HEK293T (cell line): ENCODE measurements around the gene CBX5.
"Not testable (repeated sequence)": the region's sequence is repeated elsewhere in the genome, so short reads cannot be mapped to it uniquely, and the experiment has no call there.

ENCODE experiments used
- CTCF ChIA-PET: fragments of 350-600 bp; formaldehyde crosslinking; extraction: SDS; loops from one replicate; lab custom pipeline; 2021; ENCODE audit warnings: antibody characterized with exemption, inconsistent platforms; lab: Yijun Ruan, JAX
- POLR2A ChIA-PET: fragments of 350-600 bp; formaldehyde crosslinking; extraction: SDS; loops from one replicate; lab custom pipeline; 2020; ENCODE audit warnings: antibody characterized with exemption, inconsistent platforms; lab: Yijun Ruan, JAX
- DNase-seq: peaks from one replicate; pipeline ENCODE4 v3.0.0; 2012; ENCODE audit warnings: mixed read lengths; ENCODE audit errors: extremely low spot score
- BHLHE40 ChIP-seq: fragments of 450-650 bp; IDR thresholded peaks from 2 replicates; pipeline ENCODE4 v1.6.1; 2016; ENCODE audit warnings: mild to moderate bottlenecking, moderate library complexity, borderline replicate concordance
- CTBP1 ChIP-seq: fragments of 450-650 bp; IDR thresholded peaks from 2 replicates; pipeline ENCODE4 v1.6.1; 2016; ENCODE audit warnings: borderline replicate concordance
- ELF4 ChIP-seq: fragments of 450-650 bp; IDR thresholded peaks from 2 replicates; pipeline ENCODE4 v1.6.1; 2017; ENCODE audit warnings: antibody characterized with exemption
- FOXA1 ChIP-seq: fragments of 450-650 bp; IDR thresholded peaks from 2 replicates; pipeline ENCODE4 v1.6.1; 2016; ENCODE audit warnings: mild to moderate bottlenecking
- FOXK2 ChIP-seq: fragments of 450-650 bp; IDR thresholded peaks from 2 replicates; pipeline ENCODE4 v1.6.1; 2016; ENCODE audit warnings: mild to moderate bottlenecking
- FOXM1 ChIP-seq: fragments of 450-650 bp; IDR thresholded peaks from 2 replicates; pipeline ENCODE4 v1.6.1; 2017; ENCODE audit warnings: mild to moderate bottlenecking, borderline replicate concordance
- L3MBTL2 ChIP-seq: fragments of 450-650 bp; conservative IDR thresholded peaks from 2 replicates; pipeline ENCODE4 v1.6.1; 2016; ENCODE audit warnings: mild to moderate bottlenecking
- LEF1 ChIP-seq: fragments of 450-650 bp; IDR thresholded peaks from 2 replicates; pipeline ENCODE4 v1.6.1; 2017; ENCODE audit warnings: mild to moderate bottlenecking, borderline replicate concordance
- NFRKB ChIP-seq: fragments of 450-650 bp; IDR thresholded peaks from 2 replicates; pipeline ENCODE4 v1.6.1; 2016; ENCODE audit warnings: mild to moderate bottlenecking, moderate library complexity
- SP1 ChIP-seq: fragments of 450-650 bp; IDR thresholded peaks from 2 replicates; pipeline ENCODE4 v1.6.1; 2017
- SUZ12 ChIP-seq: fragments of 450-650 bp; IDR thresholded peaks from 2 replicates; pipeline ENCODE4 v1.6.1; 2016; ENCODE audit warnings: mild to moderate bottlenecking
- TARDBP ChIP-seq: fragments of 450-650 bp; IDR thresholded peaks from 2 replicates; pipeline ENCODE4 v1.6.1; 2016
- ZNF384 ChIP-seq: fragments of 450-650 bp; IDR thresholded peaks from 2 replicates; pipeline ENCODE4 v1.6.1; 2016
- TF ChIP-seq, protein P1 (sequence below): fragments of 450-650 bp; IDR thresholded peaks from 2 replicates; pipeline ENCODE4 v1.6.1; 2016

The CBX5 gene

DNA sequence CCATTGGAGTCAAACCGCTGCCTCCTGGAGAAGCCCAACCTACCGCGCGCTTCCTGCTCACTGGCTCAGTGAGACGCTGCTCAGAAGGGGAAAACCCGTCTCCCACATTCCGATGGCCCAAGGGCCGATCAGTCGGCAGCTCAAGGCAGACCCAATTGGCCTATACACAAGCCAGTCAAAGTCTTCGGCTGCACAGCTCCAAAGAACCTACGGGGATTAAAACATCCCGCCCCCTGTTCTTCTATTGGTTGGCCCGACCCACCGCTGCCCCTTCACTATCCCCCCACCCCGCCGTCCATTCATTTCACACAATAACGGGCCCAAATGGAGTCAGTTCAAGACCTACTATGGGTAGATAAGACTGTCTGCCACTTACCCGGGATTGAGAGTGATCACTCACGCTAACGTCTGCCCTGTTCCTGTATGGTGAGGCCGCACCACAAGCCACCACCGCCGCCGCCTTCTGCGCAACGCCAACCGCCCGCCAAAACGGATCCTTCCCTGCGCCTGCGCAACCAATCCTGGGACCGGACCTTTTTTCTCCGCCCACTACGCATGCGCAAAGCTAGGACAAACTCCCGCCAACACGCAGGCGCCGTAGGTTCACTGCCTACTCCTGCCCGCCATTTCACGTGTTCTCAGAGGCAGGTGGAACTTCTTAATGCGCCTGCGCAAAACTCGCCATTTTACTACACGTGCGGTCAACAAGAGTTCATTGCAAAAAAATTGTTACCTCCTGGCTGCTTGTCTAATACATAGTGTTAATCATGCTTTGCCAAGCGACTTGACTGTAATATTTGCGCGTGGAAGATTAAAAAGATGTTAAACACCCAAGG, at the start of gene CBX5:
TSS of gene CBX5 (minus strand) at position 491 of the 836 bp plus-strand sequence. CDS start 22,472 bp downstream, outside the sequence.
- TF ChIP-seq CTBP1, result no peak
- TF ChIP-seq L3MBTL2, result peak; percentile 98
- TF ChIP-seq ZNF384, result no peak
- TF ChIP-seq, protein P1, sequence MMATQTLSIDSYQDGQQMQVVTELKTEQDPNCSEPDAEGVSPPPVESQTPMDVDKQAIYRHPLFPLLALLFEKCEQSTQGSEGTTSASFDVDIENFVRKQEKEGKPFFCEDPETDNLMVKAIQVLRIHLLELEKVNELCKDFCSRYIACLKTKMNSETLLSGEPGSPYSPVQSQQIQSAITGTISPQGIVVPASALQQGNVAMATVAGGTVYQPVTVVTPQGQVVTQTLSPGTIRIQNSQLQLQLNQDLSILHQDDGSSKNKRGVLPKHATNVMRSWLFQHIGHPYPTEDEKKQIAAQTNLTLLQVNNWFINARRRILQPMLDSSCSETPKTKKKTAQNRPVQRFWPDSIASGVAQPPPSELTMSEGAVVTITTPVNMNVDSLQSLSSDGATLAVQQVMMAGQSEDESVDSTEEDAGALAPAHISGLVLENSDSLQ, result peak; percentile 100
- no peak for TF ChIP-seq FOXA1
- peak; percentile 62; the same call in 1 of the 2 replicates for TF ChIP-seq ELF4
- TF ChIP-seq FOXK2, result peak; percentile 61; the same call in 1 of the 2 replicates
- TF ChIP-seq BHLHE40, result no peak
- POLR2A ChIA-PET, result interaction anchor here (0.6 to 5.2 kb wide), 54 partner anchors 10 to 342 kb away, joined by 3 to 175 read pairs (median 5); partner anchors contain the start of genes COPZ1, HOXC13, HOXC9 and NFE2
- CTCF ChIA-PET, result interaction anchor here (0.7 to 1.4 kb wide), 5 partner anchors 14 to 100 kb away, joined by 3 to 4 read pairs (median 3); no protein-coding TSS in a partner anchor
- peak; percentile 97 for DNase-seq

GRCh38 chr12:54328595-54329337, 48.8 kb upstream of the CBX5 start:
- POLR2A ChIA-PET, result interaction anchor here (1.7 kb wide), 1 partner anchor 48 kb away, joined by 5 read pairs; the partner anchor contains the start of genes CBX5 and HNRNPA1
- TF ChIP-seq FOXM1 (no peak), FOXK2 (no peak), SUZ12 (no peak), ZNF384 (no peak), SP1 (no peak)
- TF ChIP-seq, protein P1, result no peak
- CTCF ChIA-PET, result interaction anchor here (0.9 kb wide), 1 partner anchor 30 kb away, joined by 3 read pairs; no protein-coding TSS in a partner anchor
- DNase-seq, result no peak

DNA sequence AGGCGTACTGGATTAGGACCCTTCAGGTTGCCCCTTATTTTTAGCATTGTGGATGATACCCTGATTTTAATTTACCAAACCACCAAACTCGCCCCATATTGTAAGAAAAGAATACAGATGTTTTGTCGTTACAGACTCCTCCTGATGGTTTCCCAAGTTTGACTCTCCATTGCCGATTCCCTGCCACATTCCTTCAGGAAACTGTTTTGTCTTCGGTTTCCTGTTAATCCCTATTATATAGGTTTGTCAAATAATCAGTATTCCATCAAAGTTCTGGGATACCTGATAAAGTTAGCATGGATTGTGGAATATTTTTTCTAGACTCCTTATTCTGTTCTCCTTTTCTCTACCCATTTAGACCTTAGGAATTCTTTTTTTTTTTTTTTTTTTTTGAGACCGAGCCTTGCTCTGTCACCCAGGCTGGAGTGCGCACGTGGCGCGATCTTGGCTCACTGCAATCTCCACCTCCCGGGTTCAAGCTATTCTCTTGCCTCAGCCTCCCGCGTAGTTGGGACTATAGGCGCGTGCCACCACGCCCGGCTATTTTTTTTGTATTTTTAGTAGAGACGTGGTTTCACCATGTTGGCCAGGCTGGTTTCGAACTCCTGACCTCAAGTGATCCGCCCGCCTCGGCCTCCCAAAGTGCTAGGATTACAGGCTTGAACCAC, 45.7 kb upstream of the CBX5 start:
- ChIA-PET POLR2A (interaction anchor here (0.6 to 2.9 kb wide), 14 partner anchors 9 to 110 kb away, joined by 3 to 42 read pairs (median 4); partner anchors contain the start of genes CBX5 and HNRNPA1), CTCF (interaction anchor here (0.6 to 2.2 kb wide), 21 partner anchors 8 to 125 kb away, joined by 3 to 21 read pairs (median 4); no protein-coding TSS in a partner anchor)
- DNase-seq, result not testable (repeated sequence)
- TF ChIP-seq L3MBTL2, result peak; percentile 52
- peak; percentile 77 for TF ChIP-seq ZNF384

DNA sequence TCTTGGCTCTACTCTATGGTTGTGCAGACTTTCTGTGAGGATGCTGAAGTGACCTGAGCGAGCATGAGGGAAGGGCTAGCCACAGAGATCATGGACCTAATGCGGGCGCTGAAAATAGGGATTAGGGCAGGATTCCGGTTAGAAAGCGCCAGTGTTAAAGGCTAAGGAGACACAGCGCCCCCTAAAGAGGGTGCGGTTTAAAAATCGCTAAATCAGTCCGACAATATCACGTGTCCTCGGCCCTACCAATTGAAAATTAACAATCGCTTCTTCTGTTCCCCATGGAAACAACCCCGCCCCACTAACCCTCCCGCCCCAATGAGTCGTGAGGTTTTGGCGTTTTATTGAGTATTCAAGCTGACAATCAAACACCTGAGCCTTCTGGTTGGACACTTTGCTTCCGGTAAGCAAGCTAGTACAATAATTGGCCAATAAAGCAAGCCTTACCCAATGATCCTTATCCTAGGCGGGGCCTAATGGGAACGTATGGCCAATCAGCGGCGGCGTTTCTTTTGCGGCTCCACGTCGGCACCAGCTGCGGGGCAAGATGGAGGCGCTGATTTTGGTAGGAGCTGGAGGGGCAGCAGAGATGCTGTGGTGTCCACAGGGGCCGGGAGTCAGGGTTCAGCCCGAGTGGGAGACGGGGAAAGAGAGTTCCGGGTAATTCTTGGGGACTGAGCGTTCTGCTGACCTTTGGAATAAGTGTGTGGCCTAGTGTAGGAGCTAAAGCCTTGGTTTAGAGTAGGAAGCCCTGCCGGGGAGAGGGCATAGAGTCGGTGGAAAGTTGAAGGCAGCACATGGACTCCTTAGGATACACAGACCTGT, 44.9 kb upstream of the CBX5 start, which contains the start of gene COPZ1:
TSS of gene COPZ1 (plus strand) at position 515 of the 825 bp plus-strand sequence. CDS start at position 548, 33 bp downstream.
- CTCF ChIA-PET, result interaction anchor here (0.6 to 2.2 kb wide), 24 partner anchors 9 to 124 kb away, joined by 3 to 21 read pairs (median 4); no protein-coding TSS in a partner anchor
- peak; percentile 91 for DNase-seq
- POLR2A ChIA-PET, result interaction anchor here (0.6 to 2.9 kb wide), 18 partner anchors 10 to 109 kb away, joined by 3 to 42 read pairs (median 4); partner anchors contain the start of genes CBX5 and HNRNPA1
- TF ChIP-seq NFRKB (peak; percentile 96), SP1 (no peak), L3MBTL2 (peak; percentile 30), ELF4 (peak; percentile 80)
- TF ChIP-seq, protein P1, result peak; percentile 98

DNA sequence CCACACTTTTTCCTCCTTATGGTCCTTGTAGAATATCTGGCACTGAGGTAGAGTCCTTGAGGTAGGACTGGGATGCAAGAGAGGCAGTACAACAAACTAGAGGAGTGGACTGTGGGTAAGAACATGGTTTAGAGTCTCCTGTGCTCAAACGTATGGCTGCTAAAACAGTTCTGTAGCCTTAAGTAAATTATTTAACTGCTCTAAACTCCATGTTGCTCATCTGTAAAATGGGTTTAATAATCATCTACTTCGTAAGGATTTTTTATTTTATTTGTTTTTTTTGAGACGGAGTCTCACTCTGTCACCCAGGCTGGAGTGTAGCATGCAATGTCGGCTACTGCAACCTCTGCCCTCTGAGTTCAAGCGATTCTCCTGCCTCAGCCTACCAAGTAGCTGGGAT, 41.4 kb upstream of the CBX5 start:
- POLR2A ChIA-PET, result interaction anchor here (0.6 kb wide), 1 partner anchor 270 kb away, joined by 3 read pairs; no protein-coding TSS in a partner anchor
- no peak for TF ChIP-seq NFRKB
- TF ChIP-seq LEF1, result no peak
- no peak for TF ChIP-seq ELF4
- no peak for TF ChIP-seq SUZ12
- no peak for TF ChIP-seq CTBP1
- TF ChIP-seq TARDBP, result no peak
- no peak for DNase-seq
- CTCF ChIA-PET, result interaction anchor here (0.6 kb wide), 1 partner anchor 343 kb away, joined by 4 read pairs; no protein-coding TSS in a partner anchor

DNA sequence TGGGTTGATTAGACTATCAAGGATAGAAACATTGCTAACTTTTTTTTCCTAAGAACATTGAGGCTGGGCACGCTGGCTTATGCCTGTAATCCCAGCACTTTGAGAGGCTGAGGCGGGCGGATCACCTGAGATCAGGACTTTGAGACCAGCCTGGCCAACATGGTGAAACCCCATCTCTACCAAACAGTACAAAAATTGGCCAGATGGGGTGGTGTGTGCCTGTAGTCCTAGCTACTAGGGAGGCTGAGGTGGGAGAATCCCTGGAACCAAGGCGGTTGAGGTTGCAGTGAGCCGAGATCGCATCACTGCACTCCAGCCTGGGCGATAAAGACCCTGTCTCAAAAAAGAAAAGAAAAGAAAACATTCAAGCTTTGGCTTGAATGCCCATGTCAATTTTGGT, 32.4 kb upstream of the CBX5 start:
- POLR2A ChIA-PET, DNase-seq, CTCF ChIA-PET: not testable (repeated sequence)
